Stimulated activated CD4-positive, alpha-beta T cell treated with anti-CD3 and anti-CD28 coated beads, Interleukin-12 subunit alpha, Interleukin-12 subunit beta, amount 100 ng/mL, for 4 hours (primary cell): ENCODE data around the gene RPL18.
"Not testable (repeated sequence)": the region's sequence is repeated elsewhere in the genome, so short reads cannot be mapped to it uniquely, and the experiment has no call there.

Experiments used
- DNase-seq: peaks from one replicate; pipeline ENCODE4 v3.0.0-alpha.2; 2020

The RPL18 gene

GRCh38 chr19:48611872-48612271, 7.1 kb downstream of the RPL18 start:
- no peak for DNase-seq

GRCh38 chr19:48609571-48610108, 9.3 kb downstream of the RPL18 start:
- no peak for DNase-seq

GRCh38 chr19:48608798-48609263, 10.1 kb downstream of the RPL18 start:
- DNase-seq: no peak

GRCh38 chr19:48607359-48607755, 11.6 kb downstream of the RPL18 start:
- no peak for DNase-seq

GRCh38 chr19:48606463-48607358, 12.3 kb downstream of the RPL18 start, which contains the start of gene SPACA4:
Gene SPACA4, plus strand, starts transcription at chr19:48606742. Its CDS starts 237 bp downstream, at chr19:48606979.
- no peak for DNase-seq

- DNase-seq: no peak
Observed at GRCh38 chr19:48603850-48604249, 15.1 kb downstream of the RPL18 start.

- DNase-seq: no peak
Observed at GRCh38 chr19:48603449-48603848, 15.5 kb downstream of the RPL18 start.

- no peak for DNase-seq
Observed at GRCh38 chr19:48603001-48603400, 16.0 kb downstream of the RPL18 start.

GRCh38 chr19:48600679-48601417, 18.1 kb downstream of the RPL18 start:
- DNase-seq: no peak

- DNase-seq: no peak
Observed at GRCh38 chr19:48598996-48599700, 19.8 kb downstream of the RPL18 start.

- DNase-seq: no peak
Observed at GRCh38 chr19:48596679-48597465, 22.1 kb downstream of the RPL18 start.

GRCh38 chr19:48596237-48596636, 22.7 kb downstream of the RPL18 start:
- no peak for DNase-seq

- no peak for DNase-seq
Observed at GRCh38 chr19:48595833-48596232, 23.1 kb downstream of the RPL18 start.

- DNase-seq: no peak
Observed at GRCh38 chr19:48595171-48595570, 23.8 kb downstream of the RPL18 start.

GRCh38 chr19:48591021-48591420, 28.0 kb downstream of the RPL18 start:
- DNase-seq: no peak

GRCh38 chr19:48588670-48589401, 30.1 kb downstream of the RPL18 start:
- DNase-seq: peak; percentile 83

- no peak for DNase-seq
Observed at GRCh38 chr19:48587387-48587786, 31.6 kb downstream of the RPL18 start.

GRCh38 chr19:48582168-48582567, 36.8 kb downstream of the RPL18 start:
- no peak for DNase-seq

GRCh38 chr19:48578891-48579290, 40.1 kb downstream of the RPL18 start:
- no peak for DNase-seq

GRCh38 chr19:48577908-48578307, 41.1 kb downstream of the RPL18 start:
- DNase-seq: not testable (repeated sequence)

GRCh38 chr19:48575931-48576622, 42.9 kb downstream of the RPL18 start:
- no peak for DNase-seq
